Measurements from ENCODE around the gene TRAPPC1.

GRCh38 chr17:7894226-7894625, 37.5 kb downstream of the TRAPPC1 start:
- no peak for TF ChIP-seq FOS (IDR thresholded peaks at IDR 0.05; ENCODE audit: borderline replicate concordance, insufficient read depth, low read length)
- no peak for TF ChIP-seq CTCF (IDR thresholded peaks at IDR 0.05; ENCODE audit: extremely low read depth in 1 of 2, insufficient read depth in 1 of 2, low read depth in 1 of 2, low read length in 2 of 2)
- no peak for TF ChIP-seq JUN (IDR thresholded peaks at IDR 0.05; ENCODE audit: borderline replicate concordance, insufficient read depth, insufficient read length, low read depth)
- TF ChIP-seq POLR2AphosphoS5 (IDR thresholded peaks at IDR 0.05; ENCODE audit: insufficient read depth, low read depth, low read length), result no peak
- TF ChIP-seq POLR2A (IDR thresholded peaks at IDR 0.05; ENCODE audit: low read depth, low read length), result no peak
- TF ChIP-seq MAX (IDR thresholded peaks at IDR 0.05; ENCODE audit: insufficient read depth, insufficient read length), result no peak
- no peak for TF ChIP-seq MYC (IDR thresholded peaks at IDR 0.05; ENCODE audit: low read depth, low read length)

Data from endothelial cell of umbilical vein (primary cell).